SU-DHL-6 (cell line): ENCODE measurements around the gene RAP1B.

Experiments
- H2AFZ ChIP-seq: fragments of 200-600 bp; sonication (generic); 2 replicates; pipeline ENCODE4 v1.6.1; 2014; ENCODE audit warnings: low read depth, mild to moderate bottlenecking, moderate library complexity, mixed read lengths, antibody characterized with exemption, low read length; ENCODE audit not compliant: severe bottlenecking
- H3F3A ChIP-seq: fragments of 200-600 bp; shearing (Covaris generic); 2 replicates; pipeline ENCODE4 v1.6.0; 2016; ENCODE audit warnings: antibody characterized with exemption, mild to moderate bottlenecking; ENCODE audit not compliant: insufficient read depth
- H3K27ac ChIP-seq: fragments of 200-600 bp; sonication (generic); 2 replicates; pipeline ENCODE4 v1.5.1; 2016; ENCODE audit warnings: low read depth, mild to moderate bottlenecking, low read length, moderate library complexity, mixed read lengths
- H3K27me3 ChIP-seq: fragments of 200-600 bp; sonication (generic), shearing (Covaris generic); 2 replicates; pipeline ENCODE4 v1.6.0; 2014; ENCODE audit warnings: mild to moderate bottlenecking, low read length
- H3K36me3 ChIP-seq: fragments of 200-600 bp; sonication (generic); 2 replicates; pipeline ENCODE4 v1.6.1; 2014; ENCODE audit warnings: mild to moderate bottlenecking, low read length, mixed read lengths
- H3K4me2 ChIP-seq: fragments of 300-600, 200-600 bp; shearing (Covaris generic), sonication (generic); 2 replicates; pipeline ENCODE4 v1.6.0; 2014; ENCODE audit warnings: low read length, low read depth, mild to moderate bottlenecking; ENCODE audit not compliant: poor library complexity, severe bottlenecking
- H3K4me3 ChIP-seq: fragments of 200-600 bp; sonication (generic); 2 replicates; pipeline ENCODE4 v1.5.1; 2014; ENCODE audit warnings: antibody characterized with exemption, low read length, mild to moderate bottlenecking, mixed read lengths; ENCODE audit not compliant: insufficient read depth, poor library complexity, severe bottlenecking
- H3K79me2 ChIP-seq: fragments of 200-600 bp; sonication (generic); 2 replicates; pipeline ENCODE4 v1.6.1; 2014; ENCODE audit warnings: mild to moderate bottlenecking, low read length, moderate library complexity; ENCODE audit not compliant: insufficient read depth
- H3K9ac ChIP-seq: fragments of 200-600 bp; sonication (generic); 2 replicates; pipeline ENCODE4 v1.7.0; 2014; ENCODE audit warnings: mild to moderate bottlenecking, low read length
- H3K9me2 ChIP-seq: fragments of 200-600 bp; sonication (generic); replicated peaks from 2 replicates; pipeline ENCODE4 v1.6.1; 2014; ENCODE audit warnings: low read length; ENCODE audit not compliant: insufficient read depth
- H3K9me3 ChIP-seq: fragments of 200-600 bp; sonication (generic); 2 replicates; pipeline ENCODE4 v1.6.1; 2014; ENCODE audit warnings: low read length, mixed read lengths; ENCODE audit not compliant: insufficient read depth
- H4K20me1 ChIP-seq: fragments of 200-600 bp; sonication (generic); 2 replicates; pipeline ENCODE4 v1.6.1; 2014; ENCODE audit warnings: low read depth, mild to moderate bottlenecking, antibody characterized with exemption, low read length, moderate library complexity, mixed read lengths
- CTCF ChIP-seq: fragments of 200-600 bp; sonication (generic); IDR thresholded peaks from one replicate; pipeline ENCODE4 v1.5.1; 2017; ENCODE audit warnings: antibody characterized with exemption, mild to moderate bottlenecking, low read length, moderate library complexity; ENCODE audit not compliant: insufficient read depth, poor library complexity, severe bottlenecking
- EZH2phosphoT487 ChIP-seq: fragments of 200-600 bp; sonication (generic), shearing (Covaris generic); conservative IDR thresholded peaks from 2 replicates; pipeline ENCODE4 v1.6.1; 2018; ENCODE audit warnings: mild to moderate bottlenecking, antibody characterized with exemption, low read length, moderate library complexity, mixed read lengths

Gene RAP1B

GRCh38 chr12:68573406-68573805 lies 37.3 kb upstream of the RAP1B start:
- Histone ChIP-seq H3K4me2 (no peak overlapping the region), H3F3A (no peaks in the 10 kb centered on the region), H3K27me3 (no peaks in the 10 kb centered on the region), H3K9ac (no peak overlapping the region), H3K9me3 (no peaks in the 10 kb centered on the region), H3K79me2 (no peaks in the 10 kb centered on the region), H4K20me1 (no peaks in the 10 kb centered on the region), H3K9me2 (no peaks in the 10 kb centered on the region), H3K36me3 (no peaks in the 10 kb centered on the region), H3K4me3 (no peak overlapping the region), H3K27ac (no peak overlapping the region), H2AFZ (no peak overlapping the region)
- no peak for TF ChIP-seq CTCF
- no peak for TF ChIP-seq EZH2phosphoT487

- Histone ChIP-seq H3K27me3 (no peaks in the 10 kb centered on the region), H3K9ac (no peak overlapping the region), H3K4me2 (no peak overlapping the region), H3K9me2 (no peaks in the 10 kb centered on the region), H3K4me3 (no peak overlapping the region), H3F3A (no peaks in the 10 kb centered on the region), H3K27ac (no peak overlapping the region), H3K79me2 (no peaks in the 10 kb centered on the region), H2AFZ (no peak overlapping the region), H3K36me3 (no peaks in the 10 kb centered on the region), H3K9me3 (no peaks in the 10 kb centered on the region), H4K20me1 (no peaks in the 10 kb centered on the region)
- TF ChIP-seq EZH2phosphoT487 (no peak), CTCF (no peak)
Observed at GRCh38 chr12:68577949-68578348, 32.8 kb upstream of the RAP1B start.

- Histone ChIP-seq H3K4me2 (no peak overlapping the region), H3F3A (no peaks in the 10 kb centered on the region), H3K79me2 (no peaks in the 10 kb centered on the region)
Observed at GRCh38 chr12:68578765-68579164, 31.9 kb upstream of the RAP1B start.

More at GRCh38 chr12:68578765-68579164, 31.9 kb upstream of the RAP1B start:
- no peak overlapping the region for H3K9ac ChIP-seq
- no peaks in the 10 kb centered on the region for H3K9me2 ChIP-seq
- no peak overlapping the region for H2AFZ ChIP-seq
- no peak overlapping the region for H3K27ac ChIP-seq
- H3K9me3 ChIP-seq, result no peaks in the 10 kb centered on the region
- H3K27me3 ChIP-seq, result no peaks in the 10 kb centered on the region
- H4K20me1 ChIP-seq, result no peaks in the 10 kb centered on the region
- TF ChIP-seq EZH2phosphoT487 (no peak), CTCF (no peak)
- H3K36me3 ChIP-seq, result no peaks in the 10 kb centered on the region
- no peak overlapping the region for H3K4me3 ChIP-seq
